Mesenteric fat pad (tissue), 1 donor: Measurements from ENCODE around the gene CELSR1. TPM values are rescaled to one million over a fixed set of nuclear protein-coding genes. Genes with fewer than 3 reads are reported as not detected.
"Not testable (repeated sequence)": the region's sequence is repeated elsewhere in the genome, so short reads cannot be mapped to it uniquely, and the experiment has no call there.

ENCODE experiments used
- DNase-seq: peaks from one replicate; pipeline ENCODE4 v3.0.0-alpha.2; 2020; ENCODE audit warnings: low spot score
- total RNA-seq: library from RNA; stranded (reverse); fragmentation: NEBNext Ultra II Directional; extraction: Animal tissue kit (Norgen Biotek cat#: 25700); gene quantifications from one replicate; pipeline ENCODE4 v1.2.1, GENCODE V29; 2021
- donor health status: DM: yes; HTN: yes; CAD: no.

CELSR1 gene
- total RNA-seq, 1 donor from 2014 or later: 1.8 TPM

DNA sequence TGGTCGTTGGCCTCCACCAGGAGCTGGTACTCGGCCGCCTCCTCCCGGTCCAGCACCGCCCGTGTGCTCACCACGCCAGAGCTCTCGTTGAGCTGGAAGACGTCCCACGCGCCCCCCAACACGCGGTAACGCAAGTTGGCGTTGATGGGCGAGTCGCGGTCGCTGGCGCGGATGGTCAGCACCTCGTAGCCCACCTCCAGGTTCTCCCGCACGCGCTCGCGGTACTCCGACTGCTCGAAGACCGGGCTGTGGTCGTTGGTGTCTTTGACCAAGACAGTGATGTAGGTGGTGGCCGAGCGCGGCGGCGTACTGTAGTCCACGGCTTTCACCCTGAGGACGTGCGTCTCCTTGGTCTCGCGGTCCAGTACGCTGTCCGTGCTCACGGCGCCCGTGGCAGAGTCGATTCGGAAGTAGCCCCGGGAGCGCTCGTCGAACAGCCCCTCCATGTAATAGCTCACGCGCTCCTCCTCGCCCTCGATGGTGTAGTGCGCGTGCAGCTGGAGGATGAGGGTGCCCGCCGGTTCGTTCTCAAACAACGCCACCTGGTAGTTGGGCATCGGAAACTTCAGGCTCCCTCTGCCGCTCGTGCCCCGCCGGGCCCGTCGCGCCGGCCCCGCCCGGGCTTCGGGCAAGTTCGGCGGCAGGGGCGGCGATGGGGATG is 1.4 kb downstream of the CELSR1 start:
- no peak for DNase-seq

DNA sequence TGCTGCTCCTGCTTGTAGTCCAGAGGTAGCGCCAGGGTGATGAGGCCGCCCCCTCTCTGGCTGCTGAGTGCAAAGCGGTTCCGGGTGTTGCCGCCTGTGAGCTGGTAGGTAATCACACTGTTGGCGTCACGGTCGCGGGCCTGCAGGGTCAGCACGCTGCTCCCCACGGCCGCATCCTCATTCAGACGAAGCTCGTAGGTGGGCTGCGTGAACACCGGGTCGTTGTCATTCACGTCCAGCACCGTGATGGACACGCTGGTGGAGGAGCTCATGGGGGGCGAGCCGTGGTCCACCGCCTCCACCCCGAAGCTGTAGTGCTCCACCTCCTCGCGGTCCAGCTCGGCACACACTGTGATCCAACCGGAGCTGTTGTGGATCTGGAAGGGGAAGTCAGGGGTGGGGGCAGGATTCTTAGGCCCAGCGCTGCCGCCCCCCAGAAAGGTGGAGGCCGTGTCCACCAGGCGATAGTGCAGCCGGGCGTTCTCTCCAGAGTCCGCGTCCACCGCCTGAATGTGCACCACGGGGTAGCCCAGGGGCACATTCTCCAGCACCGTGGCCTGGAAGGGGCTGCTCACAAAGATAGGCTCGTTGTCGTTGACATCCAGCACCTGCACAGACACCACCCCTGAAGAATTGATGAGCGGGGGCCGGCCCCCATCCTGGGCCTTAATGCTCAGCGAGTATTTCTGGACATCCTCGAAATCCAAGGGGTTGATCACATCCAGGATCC is 2.4 kb downstream of the CELSR1 start:
- DNase-seq: no peak

DNA sequence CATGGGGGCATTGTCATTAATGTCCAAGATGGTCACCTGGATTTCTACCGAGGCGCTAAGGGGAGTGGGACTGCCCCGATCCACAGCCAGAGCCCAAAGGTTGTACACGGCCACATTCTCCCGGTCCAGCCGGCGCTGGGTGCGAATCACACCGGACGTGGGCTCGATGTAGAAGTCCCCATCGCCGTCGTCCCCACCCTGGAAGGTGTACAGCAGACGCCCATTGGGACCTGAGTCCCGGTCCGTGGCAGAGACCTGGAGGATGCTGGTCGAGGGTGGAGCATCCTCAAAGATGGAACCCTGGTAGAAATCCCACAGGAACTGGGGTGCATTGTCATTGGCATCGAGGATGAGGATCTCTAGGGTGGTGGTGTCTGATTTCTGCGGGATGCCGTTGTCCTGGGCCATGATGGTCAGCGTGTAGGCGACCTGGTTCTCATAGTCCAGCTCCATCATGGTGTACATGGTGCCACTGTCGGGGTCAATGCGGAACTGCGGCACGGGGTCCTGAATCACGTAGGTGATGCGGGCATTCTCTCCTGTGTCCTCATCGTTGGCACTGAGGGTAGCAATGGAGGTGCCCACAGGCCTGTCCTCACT is 3.1 kb downstream of the CELSR1 start:
- no peak for DNase-seq

DNA sequence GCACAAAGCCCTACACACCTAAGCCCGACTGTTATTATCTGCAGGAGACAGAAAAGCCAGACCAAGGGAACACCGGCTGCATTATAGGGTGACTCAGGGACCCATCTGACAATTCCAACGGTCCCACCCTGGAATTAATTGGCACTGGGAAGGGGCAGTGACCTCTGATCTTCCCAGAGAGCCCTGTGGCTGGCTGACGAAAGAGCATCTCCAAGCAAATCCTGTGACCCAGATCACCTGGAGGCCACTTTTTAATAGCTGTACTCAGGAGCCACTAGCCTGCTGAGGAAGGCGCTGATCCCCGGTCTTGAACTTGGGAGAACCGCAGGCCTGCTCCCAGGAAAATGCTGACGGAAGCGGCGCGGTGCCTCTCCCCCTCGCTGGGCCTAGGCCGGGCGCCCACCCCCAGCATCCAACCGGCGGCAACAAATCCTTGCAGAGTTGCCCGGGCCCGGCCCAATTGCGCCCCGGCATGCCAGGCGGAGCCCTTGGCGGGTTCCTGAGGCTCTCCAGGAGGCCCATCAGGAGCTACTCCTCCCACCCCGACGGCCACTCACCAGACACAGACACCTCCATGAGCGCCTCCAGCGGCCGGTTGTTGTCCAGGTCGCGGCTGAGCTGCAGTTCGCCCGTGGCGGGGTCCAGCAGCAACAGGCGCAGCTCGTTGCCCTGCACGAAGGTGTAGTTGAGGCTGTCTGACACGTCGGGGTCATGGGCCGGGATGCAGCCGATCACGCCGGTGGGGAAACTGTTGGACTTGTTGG is 4.2 kb downstream of the CELSR1 start:
- DNase-seq: no peak

DNA sequence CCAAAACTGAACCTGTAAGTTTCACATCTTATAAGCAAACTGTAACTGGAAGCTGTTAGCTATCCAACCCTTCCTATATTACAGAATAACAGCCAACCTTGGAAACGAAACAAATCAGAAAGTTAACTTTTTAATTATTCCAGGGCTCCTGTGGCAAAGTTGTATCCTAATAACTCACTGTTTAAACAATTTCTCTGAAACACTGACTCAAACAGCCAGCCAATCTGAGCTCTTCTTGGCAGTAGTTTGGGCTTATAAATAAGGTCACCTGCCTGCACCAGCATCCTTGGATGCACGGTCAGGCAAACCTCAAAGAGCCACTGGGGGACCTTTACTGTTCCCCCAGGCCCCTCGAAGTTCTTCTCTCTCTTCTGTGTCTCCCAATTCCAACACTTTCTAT is 5.0 kb downstream of the CELSR1 start:
- no peak for DNase-seq

GRCh38 chr22:46531581-46532175 is 5.7 kb downstream of the CELSR1 start:
- DNase-seq: no peak

- DNase-seq: no peak
Observed at GRCh38 chr22:46528121-46528610, 9.3 kb downstream of the CELSR1 start.

DNA sequence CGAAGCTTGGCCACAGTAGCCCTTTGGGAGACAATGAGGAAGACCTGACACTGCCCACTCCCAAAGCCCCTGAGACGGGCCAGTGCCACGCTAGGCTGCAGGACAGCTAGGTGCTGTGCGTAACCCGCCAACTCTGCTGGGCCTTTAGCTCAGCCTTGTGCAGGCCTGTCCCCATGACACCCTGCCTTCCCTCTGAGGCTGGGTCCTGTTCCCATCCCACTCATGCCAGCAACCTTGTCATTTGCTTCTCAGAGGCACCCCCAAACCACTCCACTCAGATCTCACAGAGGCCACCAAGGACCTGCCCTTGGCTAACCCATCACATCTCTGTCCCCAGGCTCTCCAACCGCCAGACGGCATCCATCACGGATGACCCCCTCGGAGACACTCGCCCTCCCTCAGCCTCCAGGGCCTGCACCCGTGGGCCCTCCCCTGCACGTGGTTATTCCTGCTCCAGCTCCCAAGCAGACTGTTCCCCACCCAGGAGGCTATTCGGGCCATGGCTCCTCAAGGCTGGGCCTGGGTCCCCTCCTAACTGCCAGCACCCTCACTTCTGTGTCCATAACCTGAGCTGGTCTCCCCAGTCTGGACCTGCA is 11.1 kb downstream of the CELSR1 start:
- no peak for DNase-seq

GRCh38 chr22:46525389-46526243 is 11.8 kb downstream of the CELSR1 start:
- DNase-seq: no peak

DNA sequence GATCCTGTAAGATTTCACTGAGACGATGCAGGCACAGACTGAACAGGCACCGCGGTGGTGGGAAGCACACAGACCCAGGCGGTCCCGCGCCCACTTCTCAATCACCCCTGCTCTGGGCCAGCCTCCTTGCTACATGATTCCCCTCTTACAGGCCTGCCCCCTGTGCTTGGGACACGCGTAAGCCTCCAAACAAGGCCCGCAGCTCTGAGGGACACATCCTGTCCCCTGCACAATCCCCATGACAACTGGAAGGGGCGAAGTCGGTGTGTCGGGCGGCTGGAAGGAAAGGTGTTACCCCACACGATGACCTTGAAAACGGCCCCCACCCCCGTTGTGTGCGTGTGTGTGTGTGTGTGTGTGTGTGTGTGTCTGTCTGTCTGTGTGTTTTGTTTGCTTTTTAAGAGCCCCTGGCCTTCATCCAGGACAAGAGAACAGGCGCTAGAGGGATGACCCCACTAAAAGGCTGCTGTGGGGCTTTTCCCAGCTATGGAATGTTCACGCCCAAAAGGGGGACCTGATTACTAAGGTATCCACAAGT is 13.1 kb downstream of the CELSR1 start:
- DNase-seq: no peak

- no peak for DNase-seq
Observed at GRCh38 chr22:46522797-46523196, 14.6 kb downstream of the CELSR1 start.

DNA sequence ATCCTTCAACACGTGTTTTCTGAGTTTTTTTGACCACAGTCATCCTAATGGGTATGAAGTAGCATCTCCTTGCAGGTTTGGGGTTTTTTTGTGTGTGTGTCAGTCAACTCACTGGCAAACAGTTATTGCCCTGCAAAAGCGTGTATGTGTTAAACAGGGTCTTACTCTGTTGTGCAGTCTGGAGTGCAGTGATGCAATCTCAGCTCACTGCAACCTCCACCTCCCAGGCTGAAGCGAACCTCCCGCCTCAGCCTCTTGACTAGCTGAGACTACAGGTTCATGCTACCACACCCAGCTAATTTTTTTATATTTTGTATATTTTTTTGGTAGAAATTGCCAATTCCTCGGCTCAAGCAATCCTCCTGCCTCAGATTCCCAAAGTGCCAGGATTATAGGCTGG is 15.4 kb downstream of the CELSR1 start:
- DNase-seq: no peak

DNA sequence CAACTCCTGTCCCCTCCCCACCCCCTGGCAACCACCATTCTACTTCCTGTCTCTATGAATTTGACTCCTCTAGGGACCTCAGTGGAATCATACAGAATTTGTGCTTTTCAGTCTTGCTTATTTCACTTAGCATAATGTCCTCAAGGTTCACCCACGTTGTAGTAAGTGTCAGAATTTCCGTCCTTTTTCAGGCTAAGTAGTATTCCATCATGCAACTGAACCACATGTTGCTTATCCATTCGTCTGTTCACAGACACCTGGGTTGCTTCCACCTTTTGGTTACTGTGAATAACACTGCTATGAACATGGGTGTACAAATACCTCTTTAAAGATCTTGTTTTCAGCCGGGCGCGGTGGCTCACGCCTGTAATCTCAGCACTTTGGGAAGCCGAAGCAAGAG is 16.5 kb downstream of the CELSR1 start:
- DNase-seq: no peak

- no peak for DNase-seq
Observed at GRCh38 chr22:46519377-46519776, 18.0 kb downstream of the CELSR1 start.

- DNase-seq: no peak
Observed at GRCh38 chr22:46518542-46519325, 18.7 kb downstream of the CELSR1 start.

DNA sequence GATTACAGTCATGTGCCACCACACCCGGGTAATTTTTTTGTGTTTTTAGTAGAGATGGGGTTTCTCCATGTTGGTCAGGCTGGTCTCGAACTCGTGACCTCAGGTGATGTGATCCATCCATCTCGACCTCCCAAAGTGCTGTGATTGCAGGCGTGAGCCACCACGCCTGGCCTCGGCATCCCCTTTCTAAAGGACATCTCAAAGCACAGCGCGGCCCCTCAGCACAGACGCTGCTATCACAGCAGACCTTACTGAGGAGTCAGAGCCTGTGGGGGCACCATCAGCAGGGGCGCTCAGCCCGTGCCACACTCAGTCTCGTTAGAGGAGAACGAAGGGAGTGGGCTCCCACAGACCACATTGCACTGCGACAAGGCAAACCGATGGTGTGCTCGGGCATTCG is 19.4 kb downstream of the CELSR1 start:
- DNase-seq: no peak

GRCh38 chr22:46517255-46517761 is 20.1 kb downstream of the CELSR1 start:
- no peak for DNase-seq

DNA sequence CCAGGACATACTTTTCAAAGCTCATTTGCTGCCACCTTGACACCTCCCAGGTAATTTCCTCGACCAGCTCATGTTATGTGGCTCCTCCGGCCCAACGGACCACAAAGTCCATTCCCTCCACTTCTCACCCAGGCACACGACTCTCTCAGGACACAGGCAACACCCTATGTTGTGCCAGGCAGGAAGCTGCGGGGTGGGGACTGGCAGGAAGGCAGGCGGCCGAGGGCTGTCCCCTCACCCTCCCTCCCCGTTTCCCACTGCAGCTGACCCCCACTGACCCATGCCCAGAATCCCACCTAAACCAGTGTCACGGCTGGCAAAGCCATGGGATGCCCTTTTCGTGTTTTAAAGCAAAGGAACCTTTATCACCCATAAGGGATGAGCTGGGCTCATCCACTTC is 20.8 kb downstream of the CELSR1 start:
- no peak for DNase-seq

GRCh38 chr22:46516112-46516487 is 21.3 kb downstream of the CELSR1 start:
- DNase-seq: not testable (repeated sequence)
